Liver (tissue), 9 donors: ENCODE measurements around the gene PALMD. TPM values are rescaled to one million over a fixed set of nuclear protein-coding genes. Genes with fewer than 3 reads are reported as not detected.

ENCODE experiments used
- DNase-seq: peaks from one replicate; pipeline ENCODE4 v3.0.0-alpha.2; 2017; ENCODE audit warnings: low spot score
- H3K27ac ChIP-seq, 2 donors: one replicate each; pipeline ENCODE4 v1.7.0; 2013; ENCODE audit warnings: inconsistent platforms in 2 of 2, low read length in 2 of 2, control low read depth in 1 of 2, low read depth in 1 of 2, mild to moderate bottlenecking in 1 of 2
- H3K27me3 ChIP-seq, 4 donors: one replicate each; pipeline versions ENCODE4 v1.6.1 to v1.7.0; 2013; ENCODE audit warnings: low read length in 3 of 4, inconsistent platforms in 1 of 4, mild to moderate bottlenecking in 1 of 4, moderate library complexity in 1 of 4; ENCODE audit not compliant: control insufficient read depth in 4 of 4, insufficient read depth in 4 of 4
- H3K36me3 ChIP-seq, 4 donors: one replicate each; pipeline versions ENCODE4 v1.6.1 to v1.7.0; 2013; ENCODE audit warnings: low read length in 3 of 4, mild to moderate bottlenecking in 3 of 4, low read depth in 1 of 4, moderate library complexity in 1 of 4; ENCODE audit not compliant: control insufficient read depth in 4 of 4, insufficient read depth in 3 of 4
- H3K4me1 ChIP-seq, 4 donors: one replicate each; pipeline versions ENCODE4 v1.6.1 to v1.7.0; 2013; ENCODE audit warnings: low read length in 3 of 4, mild to moderate bottlenecking in 3 of 4, moderate library complexity in 1 of 4; ENCODE audit not compliant: control insufficient read depth in 4 of 4, insufficient read depth in 4 of 4
- H3K4me3 ChIP-seq, 3 donors: one replicate each; pipeline versions ENCODE4 v1.6.1 to v1.7.0; 2013; ENCODE audit warnings: low read length in 3 of 3, control low read depth in 1 of 3, low read depth in 1 of 3, mild to moderate bottlenecking in 1 of 3
- H3K9ac ChIP-seq, 2 donors: one replicate each; pipeline ENCODE4 v1.7.0; 2013; ENCODE audit warnings: low read length in 2 of 2, mild to moderate bottlenecking in 2 of 2, moderate library complexity in 2 of 2, control low read depth in 1 of 2, low read depth in 1 of 2
- H3K9me3 ChIP-seq, 4 donors: one replicate each; pipeline versions ENCODE4 v1.6.1 to v1.7.0; 2013; ENCODE audit warnings: low read length in 3 of 4; ENCODE audit not compliant: control insufficient read depth in 4 of 4
- EGR1 ChIP-seq, 2 donors: IDR thresholded peaks; 2 replicates each; pipeline ENCODE4 v1.6.1; 2016 to 2018; ENCODE audit warnings: antibody characterized with exemption in 2 of 2, low read depth in 2 of 2
- FOXA1 ChIP-seq: IDR thresholded peaks from 2 replicates; pipeline ENCODE4 v1.6.1; 2016; ENCODE audit warnings: antibody characterized with exemption
- HNF4A ChIP-seq, 2 donors: conservative IDR thresholded peaks; 2 replicates each; pipeline ENCODE4 v1.6.1; 2016; ENCODE audit warnings: antibody characterized with exemption in 2 of 2, mild to moderate bottlenecking in 2 of 2
- HNF4G ChIP-seq: IDR thresholded peaks from 2 replicates; pipeline ENCODE4 v1.6.1; 2016; ENCODE audit warnings: antibody characterized with exemption
- JUND ChIP-seq, 2 donors: IDR thresholded peaks; 2 replicates each; pipeline ENCODE4 v1.6.1; 2016; ENCODE audit warnings: antibody characterized with exemption in 2 of 2
- NR2F2 ChIP-seq: IDR thresholded peaks from 2 replicates; pipeline ENCODE4 v1.6.1; 2016; ENCODE audit warnings: antibody characterized with exemption
- RAD21 ChIP-seq, 2 donors: IDR thresholded peaks; 2 replicates each; pipeline ENCODE4 v1.6.1; 2016; ENCODE audit warnings: antibody characterized with exemption in 2 of 2, mild to moderate bottlenecking in 2 of 2
- RXRA ChIP-seq, 2 donors: IDR thresholded peaks; 2 replicates each; pipeline ENCODE4 v1.6.1; 2017 to 2018; ENCODE audit warnings: antibody characterized with exemption in 2 of 2, mild to moderate bottlenecking in 1 of 2
- SP1 ChIP-seq: IDR thresholded peaks from 2 replicates; pipeline ENCODE4 v1.6.1; 2018; ENCODE audit warnings: antibody characterized with exemption, mild to moderate bottlenecking
- TAF1 ChIP-seq: conservative IDR thresholded peaks from 2 replicates; pipeline ENCODE4 v1.6.1; 2016; ENCODE audit warnings: antibody characterized with exemption, mild to moderate bottlenecking
- YY1 ChIP-seq: IDR thresholded peaks from 2 replicates; pipeline ENCODE4 v1.6.1; 2016; ENCODE audit warnings: antibody characterized with exemption, mild to moderate bottlenecking
- WGBS: extraction: QIAGEN DNeasy Blood & Tissue Kit; methylation state at CpG from one replicate; pipeline ENCODE4 v1.1.7; 2013; 5-methylcytosine and 5-hydroxymethylcytosine counted together
- polyA plus RNA-seq, 2 donors: library from polyadenylated mRNA; stranded (reverse) in 1 of 2; unstranded in 1 of 2; fragments of 200-250 nt in 1 of 2; fragments of >200 nt in 1 of 2; fragmentation: Nextera tagmentation in 1 of 2; extraction: Ambion mirVana in 1 of 2; gene quantifications; one replicate each; pipeline versions ENCODE4 v1.2.1 to v1.2.3, GENCODE V29; 2013 to 2015
- total RNA-seq, 2 donors: library from RNA; depleted of rRNA; stranded (reverse); fragments of >200 nt; gene quantifications; one replicate each; pipeline ENCODE4 v1.2.3, GENCODE V29; 2014
- TF ChIP-seq, protein P1 (sequence below): IDR thresholded peaks from 2 replicates; pipeline ENCODE4 v1.6.1; 2016; ENCODE audit warnings: antibody characterized with exemption
- TF ChIP-seq, protein P2 (sequence below): IDR thresholded peaks from 2 replicates; pipeline ENCODE4 v1.6.1; 2016; ENCODE audit warnings: antibody characterized with exemption
- TF ChIP-seq, protein P3 (sequence below): IDR thresholded peaks from 2 replicates; pipeline ENCODE4 v1.6.1; 2016; ENCODE audit warnings: antibody characterized with exemption
- TF ChIP-seq, protein P4 (sequence below): IDR thresholded peaks from 2 replicates; pipeline ENCODE4 v1.6.1; 2016; ENCODE audit warnings: antibody characterized with exemption, mild to moderate bottlenecking
- TF ChIP-seq, protein P5 (sequence below): fragments of 150-350 bp; IDR thresholded peaks from 2 replicates; pipeline ENCODE4 v1.5.1; 2017; ENCODE audit warnings: improper control_type of control experiment, low read depth, low read length; ENCODE audit not compliant: missing input control
- donor health status: healthy.
- donor health status: healthy.
- donor health status: healthy.
- donor health status: healthy.
- donor health status: healthy.

PALMD gene
- total and polyA plus RNA-seq, 4 donors = 9.7 to 24.0 (median 19.5) TPM

DNA sequence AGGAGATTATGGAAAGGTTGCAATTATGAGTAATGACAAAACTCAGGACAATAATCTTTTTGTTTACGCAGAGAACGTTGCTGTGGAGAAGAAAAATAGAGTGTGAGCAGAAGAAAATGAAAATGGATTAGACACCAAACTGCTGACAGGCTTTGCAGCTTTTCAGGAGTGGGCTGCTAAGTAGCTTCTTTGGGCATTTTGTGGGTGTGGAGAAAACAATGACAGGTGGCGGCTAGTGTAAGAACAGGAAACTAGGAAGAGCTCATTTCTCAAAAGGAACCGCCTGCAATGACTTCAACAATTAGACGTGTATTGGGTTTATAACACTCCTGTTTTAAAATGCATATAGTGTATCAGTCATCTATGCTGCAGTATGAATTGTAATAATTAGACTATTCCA lies 18.3 kb upstream of the PALMD start:
- Histone ChIP-seq H3K4me1 (no peaks in the 10 kb centered on the region), H3K36me3 (no peaks in the 10 kb centered on the region), H3K9ac (no peak overlapping the region), H3K27me3 (no peaks in the 10 kb centered on the region), H3K9me3 (no peaks in the 10 kb centered on the region), H3K27ac (no peak overlapping the region), H3K4me3 (no peak overlapping the region)
- DNase-seq = no peak
- TF ChIP-seq, protein P1, sequence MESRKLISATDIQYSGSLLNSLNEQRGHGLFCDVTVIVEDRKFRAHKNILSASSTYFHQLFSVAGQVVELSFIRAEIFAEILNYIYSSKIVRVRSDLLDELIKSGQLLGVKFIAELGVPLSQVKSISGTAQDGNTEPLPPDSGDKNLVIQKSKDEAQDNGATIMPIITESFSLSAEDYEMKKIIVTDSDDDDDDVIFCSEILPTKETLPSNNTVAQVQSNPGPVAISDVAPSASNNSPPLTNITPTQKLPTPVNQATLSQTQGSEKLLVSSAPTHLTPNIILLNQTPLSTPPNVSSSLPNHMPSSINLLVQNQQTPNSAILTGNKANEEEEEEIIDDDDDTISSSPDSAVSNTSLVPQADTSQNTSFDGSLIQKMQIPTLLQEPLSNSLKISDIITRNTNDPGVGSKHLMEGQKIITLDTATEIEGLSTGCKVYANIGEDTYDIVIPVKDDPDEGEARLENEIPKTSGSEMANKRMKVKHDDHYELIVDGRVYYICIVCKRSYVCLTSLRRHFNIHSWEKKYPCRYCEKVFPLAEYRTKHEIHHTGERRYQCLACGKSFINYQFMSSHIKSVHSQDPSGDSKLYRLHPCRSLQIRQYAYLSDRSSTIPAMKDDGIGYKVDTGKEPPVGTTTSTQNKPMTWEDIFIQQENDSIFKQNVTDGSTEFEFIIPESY = no peak
- TF ChIP-seq SP1 (no peak), HNF4G (no peak)
- TF ChIP-seq, protein P2, sequence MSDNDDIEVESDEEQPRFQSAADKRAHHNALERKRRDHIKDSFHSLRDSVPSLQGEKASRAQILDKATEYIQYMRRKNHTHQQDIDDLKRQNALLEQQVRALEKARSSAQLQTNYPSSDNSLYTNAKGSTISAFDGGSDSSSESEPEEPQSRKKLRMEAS = no peak
- TF ChIP-seq, protein P3, sequence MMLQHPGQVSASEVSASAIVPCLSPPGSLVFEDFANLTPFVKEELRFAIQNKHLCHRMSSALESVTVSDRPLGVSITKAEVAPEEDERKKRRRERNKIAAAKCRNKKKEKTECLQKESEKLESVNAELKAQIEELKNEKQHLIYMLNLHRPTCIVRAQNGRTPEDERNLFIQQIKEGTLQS = no peak
- WGBS = 83% methylated on average over 5 of the region's 5 CpGs

DNA sequence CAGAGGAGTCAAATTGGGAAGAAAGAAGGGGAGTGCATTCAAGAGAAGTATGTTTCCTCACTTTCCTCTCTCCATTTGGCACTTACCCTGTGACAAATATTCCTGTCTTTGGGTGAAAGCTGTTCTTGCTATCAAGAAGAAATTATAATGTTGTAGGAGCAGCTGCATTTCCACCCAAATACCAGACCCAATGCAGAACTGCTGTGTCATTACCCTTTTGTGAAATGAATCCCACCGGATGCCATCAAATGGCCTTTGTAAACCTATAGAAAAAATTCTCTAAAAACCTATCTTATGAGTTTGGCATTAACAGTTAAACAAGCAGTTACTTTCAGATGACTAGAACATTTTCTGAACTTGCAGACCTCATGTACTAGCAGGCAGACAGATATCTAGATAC lies 16.7 kb upstream of the PALMD start:
- Histone ChIP-seq H3K9ac (no peak overlapping the region), H3K27me3 (no peaks in the 10 kb centered on the region), H3K27ac (no peak overlapping the region), H3K36me3 (no peaks in the 10 kb centered on the region), H3K9me3 (no peaks in the 10 kb centered on the region), H3K4me1 (no peaks in the 10 kb centered on the region), H3K4me3 (no peak overlapping the region)
- TF ChIP-seq RAD21 (IDR thresholded peaks at IDR 0.05) (no peak), FOXA1 (no peak), JUND (IDR thresholded peaks at IDR 0.05) (no peak), SP1 (no peak), TAF1 (no peak)
- TF ChIP-seq, protein P3 = no peak
- DNase-seq = no peak
- WGBS = 88% methylated on average over 1 of the region's 1 CpG

DNA sequence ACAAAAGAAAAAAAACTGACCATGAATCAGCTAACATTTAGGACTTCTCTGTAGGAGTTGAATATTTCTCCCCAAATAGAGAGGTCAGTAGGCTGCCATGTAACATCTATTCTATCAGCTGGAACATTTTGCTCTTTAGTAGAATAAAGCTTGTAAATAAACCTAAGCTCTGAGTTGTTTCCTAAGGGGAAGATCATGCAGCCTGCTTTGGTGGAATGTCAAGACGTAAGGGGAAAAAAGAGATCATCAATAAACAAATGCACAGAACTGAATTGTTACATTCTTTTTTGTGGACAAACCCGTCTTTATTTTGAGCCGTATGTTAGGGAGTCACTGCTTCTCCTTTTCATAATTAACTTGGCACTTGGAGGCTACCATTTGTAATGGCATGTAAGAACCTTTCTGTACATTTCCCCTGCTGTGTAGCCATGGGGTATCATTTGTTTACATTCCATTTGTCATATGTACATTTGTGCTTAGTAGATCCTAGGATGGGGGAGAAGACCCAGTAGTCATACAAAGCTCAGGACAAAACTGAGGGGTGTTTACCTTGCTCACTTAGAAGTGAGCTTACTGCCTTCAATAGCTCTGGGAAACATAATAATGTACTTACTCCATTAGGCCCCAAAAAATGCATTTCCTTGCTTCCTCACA lies 10.8 kb upstream of the PALMD start:
- H3K4me1 ChIP-seq = peaks cover 0 to 8% (median 0%) of the 10 kb centered on the region in 4 donors
- no peaks in the 10 kb centered on the region for H3K9me3 ChIP-seq
- no peak overlapping the region for H3K4me3 ChIP-seq
- no peak for DNase-seq
- no peak overlapping the region for H3K9ac ChIP-seq
- H3K27ac ChIP-seq = no peak overlapping the region
- no peaks in the 10 kb centered on the region for H3K36me3 ChIP-seq
- WGBS = 94% methylated on average over 3 of the region's 3 CpGs
- no peaks in the 10 kb centered on the region for H3K27me3 ChIP-seq
- TF ChIP-seq EGR1 (IDR thresholded peaks at IDR 0.05; ENCODE audit: low read depth in 2 of 2) (no peak), FOXA1 (no peak), YY1 (no peak), HNF4G (no peak), TAF1 (no peak), RXRA (IDR thresholded peaks at IDR 0.05) (no peak), JUND (IDR thresholded peaks at IDR 0.05) (no peak), RAD21 (IDR thresholded peaks at IDR 0.05) (no peak), NR2F2 (no peak), HNF4A (conservative IDR thresholded peaks at IDR 0.05) (no peak)
- TF ChIP-seq, protein P4, sequence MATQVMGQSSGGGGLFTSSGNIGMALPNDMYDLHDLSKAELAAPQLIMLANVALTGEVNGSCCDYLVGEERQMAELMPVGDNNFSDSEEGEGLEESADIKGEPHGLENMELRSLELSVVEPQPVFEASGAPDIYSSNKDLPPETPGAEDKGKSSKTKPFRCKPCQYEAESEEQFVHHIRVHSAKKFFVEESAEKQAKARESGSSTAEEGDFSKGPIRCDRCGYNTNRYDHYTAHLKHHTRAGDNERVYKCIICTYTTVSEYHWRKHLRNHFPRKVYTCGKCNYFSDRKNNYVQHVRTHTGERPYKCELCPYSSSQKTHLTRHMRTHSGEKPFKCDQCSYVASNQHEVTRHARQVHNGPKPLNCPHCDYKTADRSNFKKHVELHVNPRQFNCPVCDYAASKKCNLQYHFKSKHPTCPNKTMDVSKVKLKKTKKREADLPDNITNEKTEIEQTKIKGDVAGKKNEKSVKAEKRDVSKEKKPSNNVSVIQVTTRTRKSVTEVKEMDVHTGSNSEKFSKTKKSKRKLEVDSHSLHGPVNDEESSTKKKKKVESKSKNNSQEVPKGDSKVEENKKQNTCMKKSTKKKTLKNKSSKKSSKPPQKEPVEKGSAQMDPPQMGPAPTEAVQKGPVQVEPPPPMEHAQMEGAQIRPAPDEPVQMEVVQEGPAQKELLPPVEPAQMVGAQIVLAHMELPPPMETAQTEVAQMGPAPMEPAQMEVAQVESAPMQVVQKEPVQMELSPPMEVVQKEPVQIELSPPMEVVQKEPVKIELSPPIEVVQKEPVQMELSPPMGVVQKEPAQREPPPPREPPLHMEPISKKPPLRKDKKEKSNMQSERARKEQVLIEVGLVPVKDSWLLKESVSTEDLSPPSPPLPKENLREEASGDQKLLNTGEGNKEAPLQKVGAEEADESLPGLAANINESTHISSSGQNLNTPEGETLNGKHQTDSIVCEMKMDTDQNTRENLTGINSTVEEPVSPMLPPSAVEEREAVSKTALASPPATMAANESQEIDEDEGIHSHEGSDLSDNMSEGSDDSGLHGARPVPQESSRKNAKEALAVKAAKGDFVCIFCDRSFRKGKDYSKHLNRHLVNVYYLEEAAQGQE = no peak
- TF ChIP-seq, protein P5, sequence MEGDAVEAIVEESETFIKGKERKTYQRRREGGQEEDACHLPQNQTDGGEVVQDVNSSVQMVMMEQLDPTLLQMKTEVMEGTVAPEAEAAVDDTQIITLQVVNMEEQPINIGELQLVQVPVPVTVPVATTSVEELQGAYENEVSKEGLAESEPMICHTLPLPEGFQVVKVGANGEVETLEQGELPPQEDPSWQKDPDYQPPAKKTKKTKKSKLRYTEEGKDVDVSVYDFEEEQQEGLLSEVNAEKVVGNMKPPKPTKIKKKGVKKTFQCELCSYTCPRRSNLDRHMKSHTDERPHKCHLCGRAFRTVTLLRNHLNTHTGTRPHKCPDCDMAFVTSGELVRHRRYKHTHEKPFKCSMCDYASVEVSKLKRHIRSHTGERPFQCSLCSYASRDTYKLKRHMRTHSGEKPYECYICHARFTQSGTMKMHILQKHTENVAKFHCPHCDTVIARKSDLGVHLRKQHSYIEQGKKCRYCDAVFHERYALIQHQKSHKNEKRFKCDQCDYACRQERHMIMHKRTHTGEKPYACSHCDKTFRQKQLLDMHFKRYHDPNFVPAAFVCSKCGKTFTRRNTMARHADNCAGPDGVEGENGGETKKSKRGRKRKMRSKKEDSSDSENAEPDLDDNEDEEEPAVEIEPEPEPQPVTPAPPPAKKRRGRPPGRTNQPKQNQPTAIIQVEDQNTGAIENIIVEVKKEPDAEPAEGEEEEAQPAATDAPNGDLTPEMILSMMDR = no peak
- TF ChIP-seq, protein P2 = no peak
- TF ChIP-seq, protein P1 = no peak
